Measurements from ENCODE around the gene TMEM97. TPM values are rescaled to one million over a fixed set of nuclear protein-coding genes. Genes with fewer than 3 reads are reported as not detected.
"Not testable (repeated sequence)": the region's sequence is repeated elsewhere in the genome, so short reads cannot be mapped to it uniquely, and the experiment has no call there.

TMEM97 gene
- total RNA-seq, 1 experiment from 2014 or later = 151 TPM

DNA sequence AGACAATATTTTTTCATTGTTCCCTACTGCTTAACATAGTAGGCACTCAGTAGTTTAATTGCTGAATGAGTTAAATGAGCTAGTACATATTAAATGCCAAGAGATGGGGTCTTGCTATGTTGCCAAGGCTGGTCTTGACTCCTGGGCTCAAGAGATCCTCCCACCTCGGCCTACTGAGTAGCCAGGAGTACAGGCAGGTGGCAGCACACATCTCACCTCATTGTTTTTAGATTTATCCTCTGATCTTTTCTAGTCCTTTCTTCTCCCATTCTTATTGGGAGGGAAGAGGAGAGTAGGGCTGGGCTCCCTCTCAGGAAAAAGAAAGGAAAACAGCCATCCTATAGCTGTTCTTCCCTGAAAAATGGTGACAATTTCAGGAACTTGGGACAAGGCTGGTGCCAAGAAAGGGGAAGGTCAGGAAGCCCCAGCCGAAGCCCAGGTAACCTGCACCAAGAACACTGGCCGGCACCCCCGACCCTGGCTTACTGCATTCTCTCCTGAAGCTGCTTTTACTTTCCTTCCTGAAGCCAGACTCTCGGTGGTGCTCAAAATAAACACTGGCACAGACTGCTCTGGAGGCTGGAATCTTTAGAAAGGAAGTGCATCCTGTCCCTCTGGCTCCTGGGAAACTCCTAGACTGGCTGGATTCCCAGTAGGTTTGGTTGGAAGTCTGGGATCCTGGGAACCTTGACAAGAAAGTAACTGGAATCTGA, 19.2 kb downstream of the TMEM97 start:
- no peak for DNase-seq (ENCODE audit: low spot score)

- not testable (repeated sequence) for DNase-seq (ENCODE audit: low spot score)
Measured at GRCh38 chr17:28338769-28339212, 19.8 kb downstream of the TMEM97 start.

DNA sequence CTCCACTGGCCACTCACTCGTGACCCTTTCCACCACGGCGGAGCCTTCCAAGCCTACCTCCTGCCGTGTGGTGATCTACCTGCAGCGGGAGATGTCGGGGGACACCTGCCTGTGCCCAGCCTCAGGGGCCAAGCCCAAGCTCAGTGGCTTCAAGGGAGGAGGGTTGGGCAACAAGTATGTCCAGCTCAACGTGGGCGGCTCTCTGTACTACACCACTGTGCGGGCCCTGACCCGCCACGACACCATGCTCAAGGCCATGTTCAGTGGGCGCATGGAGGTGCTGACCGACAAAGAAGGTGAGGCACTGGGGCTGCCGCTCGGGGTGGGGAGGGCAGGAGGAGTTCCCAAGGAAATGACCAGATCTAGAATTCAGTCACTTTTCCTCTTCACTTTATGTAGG, 20.4 kb downstream of the TMEM97 start:
- DNase-seq (ENCODE audit: low spot score) = no peak

GRCh38 chr17:28340374-28340773, 21.4 kb downstream of the TMEM97 start:
- DNase-seq (ENCODE audit: low spot score) = no peak

DNA sequence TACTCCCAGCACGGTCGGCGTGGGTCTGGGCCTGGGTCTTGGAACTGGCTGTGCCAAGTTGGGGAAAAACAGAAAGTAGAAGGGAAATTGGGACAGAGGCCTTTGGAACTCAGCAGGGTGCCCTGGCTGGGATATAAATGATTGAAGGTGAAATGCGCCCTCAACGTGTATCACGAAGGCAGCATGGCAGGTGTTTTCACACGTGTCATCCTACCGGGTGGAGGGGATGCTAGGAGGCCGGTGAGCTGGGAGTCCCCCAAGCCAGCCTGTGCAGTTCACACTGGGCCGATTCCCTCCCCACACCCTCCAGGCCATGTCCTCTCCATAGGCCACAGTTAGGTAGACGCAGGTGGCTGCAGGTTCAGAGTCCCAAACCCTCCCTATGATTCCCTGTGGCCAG, 22.5 kb downstream of the TMEM97 start:
- DNase-seq (ENCODE audit: low spot score) = no peak

- DNase-seq (ENCODE audit: low spot score) = no peak
Measured at GRCh38 chr17:28342313-28342712, 23.3 kb downstream of the TMEM97 start.

DNA sequence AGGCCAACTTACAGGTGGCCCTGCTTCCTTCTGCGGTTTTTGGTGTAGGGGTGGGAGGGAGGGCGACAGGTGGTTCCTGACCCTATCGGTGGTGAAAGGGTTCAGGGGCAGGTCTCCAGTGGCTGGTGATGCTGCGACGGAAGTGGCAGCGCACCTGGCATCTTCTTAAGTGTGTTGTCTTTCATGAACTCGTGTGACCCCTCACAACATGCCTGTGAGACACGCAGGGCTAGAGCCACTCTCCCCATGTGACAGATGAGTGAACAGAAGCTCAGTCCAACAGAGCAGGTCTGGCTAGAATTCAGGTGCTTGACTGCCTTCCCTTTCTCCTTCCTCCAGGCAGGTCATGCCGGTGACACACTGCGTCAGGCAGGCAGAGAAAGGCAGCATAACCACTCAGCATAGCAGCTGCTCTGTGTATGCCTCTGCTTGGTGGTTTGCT, 24.5 kb downstream of the TMEM97 start:
- DNase-seq (ENCODE audit: low spot score) = no peak

- no peak for DNase-seq (ENCODE audit: low spot score)
Measured at GRCh38 chr17:28344011-28344410, 25.0 kb downstream of the TMEM97 start.

DNA sequence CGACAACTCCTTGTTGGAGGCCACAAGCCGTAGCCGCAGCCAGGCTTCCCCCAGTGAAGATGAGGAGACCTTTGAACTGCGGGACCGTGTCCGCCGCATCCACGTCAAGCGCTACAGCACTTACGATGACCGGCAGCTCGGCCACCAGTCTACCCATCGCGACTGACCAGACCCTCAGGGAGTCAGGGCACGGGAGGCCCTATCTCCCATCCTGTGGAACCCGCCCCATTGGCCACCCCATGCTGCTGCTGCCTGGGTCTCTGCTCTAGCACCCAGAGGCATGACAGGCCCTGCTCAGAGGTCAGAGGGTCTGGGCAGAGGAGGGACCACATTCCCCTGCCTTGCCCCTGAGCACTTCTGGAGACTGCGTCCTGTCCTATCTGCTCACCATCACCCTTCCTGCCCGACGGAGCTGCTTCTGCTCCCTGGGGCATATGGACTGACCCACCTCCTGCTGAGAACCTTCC, 25.5 kb downstream of the TMEM97 start:
- no peak for DNase-seq (ENCODE audit: low spot score)

DNA sequence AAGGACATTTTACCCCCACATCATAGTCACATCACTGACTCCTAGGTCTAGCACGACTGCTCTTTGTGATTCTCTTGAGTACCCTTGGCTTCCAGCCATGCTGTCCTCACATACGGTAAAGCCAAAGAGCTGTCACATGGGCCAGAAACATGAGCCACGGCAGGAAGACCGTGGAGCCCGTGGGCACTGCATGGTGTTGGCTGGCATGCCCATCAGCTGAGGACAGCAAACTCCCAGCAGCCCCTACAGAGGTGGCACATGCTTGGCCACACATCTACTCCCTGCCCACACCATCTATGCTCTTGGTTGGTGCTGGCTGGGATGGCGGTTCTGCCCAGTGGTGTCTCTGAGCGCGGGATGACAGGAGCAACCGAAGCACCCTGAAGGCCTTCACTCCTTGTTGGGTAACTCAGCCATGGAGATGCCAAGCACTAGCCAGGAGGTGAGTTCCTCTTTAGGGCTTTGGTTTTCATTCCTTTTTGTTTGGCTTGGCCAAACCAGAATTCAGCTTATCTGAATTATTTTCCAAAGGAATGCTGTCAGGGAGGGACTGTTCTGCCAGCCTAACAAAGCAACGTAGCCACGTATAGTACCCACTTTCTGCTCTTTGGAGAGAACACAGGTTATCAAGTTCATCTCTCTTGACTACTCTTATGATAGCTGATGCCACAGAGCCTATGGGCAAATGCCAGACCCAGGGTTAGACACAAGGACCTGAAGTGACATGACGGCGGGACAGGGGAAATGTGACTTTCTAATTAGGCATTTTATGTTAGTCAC, 26.6 kb downstream of the TMEM97 start:
- DNase-seq (ENCODE audit: low spot score) = no peak

- DNase-seq (ENCODE audit: low spot score) = no peak
Measured at GRCh38 chr17:28346199-28346580, 27.2 kb downstream of the TMEM97 start.

DNA sequence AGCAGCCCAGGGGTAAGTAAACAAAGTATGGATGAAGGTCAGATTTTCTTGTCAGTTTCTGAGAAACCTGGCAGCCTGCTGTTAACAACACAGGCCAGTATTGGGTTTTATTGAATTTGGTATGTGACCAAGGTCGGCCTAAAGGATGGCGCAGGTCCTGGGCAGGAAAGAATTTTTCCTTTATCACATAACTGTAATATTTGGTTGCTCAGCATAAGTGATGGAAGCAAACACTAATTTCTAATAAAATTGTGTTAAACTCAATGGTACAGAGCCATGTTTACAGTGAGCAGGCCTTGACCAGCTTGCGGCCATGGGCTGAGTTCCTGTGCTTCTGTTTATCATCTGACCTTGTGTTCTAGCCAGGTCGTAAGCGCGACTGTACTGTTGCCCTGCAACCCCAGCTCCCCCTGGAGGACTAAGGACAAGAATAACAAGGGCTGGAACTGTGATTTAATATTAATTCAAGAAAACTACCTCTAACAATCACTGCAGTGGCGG, 27.8 kb downstream of the TMEM97 start:
- DNase-seq (ENCODE audit: low spot score) = peak; percentile 40

DNA sequence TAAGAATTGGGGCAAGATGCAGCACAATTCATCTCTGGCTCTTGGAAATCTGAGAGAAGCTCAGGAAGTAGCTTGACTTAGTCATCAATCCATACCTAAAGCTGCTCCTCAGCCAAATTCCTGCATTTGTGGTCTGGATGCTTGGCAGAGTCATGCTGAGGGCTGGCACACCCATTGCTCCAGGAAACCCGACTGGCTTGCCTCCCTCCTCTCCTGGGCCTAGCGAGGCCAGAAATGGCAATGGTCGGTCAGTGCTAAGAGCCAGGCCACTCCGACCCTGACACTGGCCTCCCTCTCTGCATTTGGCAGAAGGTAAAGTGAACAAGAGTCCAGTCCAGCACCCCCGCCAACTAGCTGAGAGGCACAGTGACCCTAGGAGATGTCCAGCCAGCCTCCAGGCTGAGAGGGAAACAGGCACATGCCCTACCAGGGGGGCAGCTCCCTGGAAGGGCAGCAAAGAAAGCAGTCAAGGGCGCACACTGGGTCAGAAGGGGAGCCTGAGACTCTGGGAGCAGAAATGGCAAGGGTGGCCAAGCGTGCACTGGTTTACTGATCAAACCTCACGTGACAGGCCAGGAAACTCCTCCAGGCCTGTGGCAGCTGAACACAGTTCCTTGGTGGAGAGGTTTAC, 28.4 kb downstream of the TMEM97 start:
- no peak for DNase-seq (ENCODE audit: low spot score)

DNA sequence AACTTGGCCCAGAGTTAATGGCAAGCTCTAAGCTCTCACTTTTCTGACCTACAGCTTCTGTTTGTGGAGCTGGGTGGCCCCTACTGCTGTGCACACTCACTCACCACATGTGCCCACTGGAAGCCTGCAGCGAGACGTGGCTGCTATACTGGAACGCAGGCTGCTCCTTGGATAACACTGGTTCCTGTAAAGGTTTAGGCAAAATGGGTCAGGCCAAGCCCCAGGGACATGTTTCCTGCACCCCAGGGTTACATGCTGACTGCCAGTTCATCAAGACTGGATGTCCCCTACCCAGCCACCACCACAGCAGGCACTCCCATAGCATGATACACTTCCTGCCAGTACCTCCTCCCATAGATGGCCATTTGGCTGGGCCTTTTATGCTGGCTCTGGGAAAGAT, 30.0 kb downstream of the TMEM97 start:
- no peak for DNase-seq (ENCODE audit: low spot score)

DNA sequence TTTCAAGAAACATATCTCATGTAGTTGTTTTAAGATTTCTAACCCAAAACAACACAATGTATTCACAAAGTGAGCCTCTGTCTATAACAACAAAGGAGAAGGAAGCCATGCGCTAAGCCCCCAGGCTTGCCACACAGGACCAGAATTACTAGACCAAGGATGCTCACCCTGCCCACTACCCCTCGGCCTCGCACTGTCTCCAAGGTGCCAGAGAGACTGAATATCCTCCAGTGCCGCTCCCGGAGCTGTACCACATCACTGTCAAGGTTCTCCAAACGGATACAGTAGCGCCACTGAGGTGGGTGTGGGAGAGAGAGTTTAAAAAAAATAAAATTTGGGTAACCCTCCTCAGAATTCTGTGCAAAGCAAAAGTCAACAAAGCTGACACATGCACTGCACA, 31.3 kb downstream of the TMEM97 start:
- no peak for DNase-seq (ENCODE audit: low spot score)

GRCh38 chr17:28357061-28357900, 38.3 kb downstream of the TMEM97 start, which contains the start of gene POLDIP2:
Gene POLDIP2, minus strand, starts transcription at chr17:28357527. Its CDS starts 79 bp downstream, at chr17:28357448.
- peak; percentile 92 for DNase-seq (ENCODE audit: low spot score)

GRCh38 chr17:28357901-28358197, 38.8 kb downstream of the TMEM97 start:
- no peak for DNase-seq (ENCODE audit: low spot score)

DNA sequence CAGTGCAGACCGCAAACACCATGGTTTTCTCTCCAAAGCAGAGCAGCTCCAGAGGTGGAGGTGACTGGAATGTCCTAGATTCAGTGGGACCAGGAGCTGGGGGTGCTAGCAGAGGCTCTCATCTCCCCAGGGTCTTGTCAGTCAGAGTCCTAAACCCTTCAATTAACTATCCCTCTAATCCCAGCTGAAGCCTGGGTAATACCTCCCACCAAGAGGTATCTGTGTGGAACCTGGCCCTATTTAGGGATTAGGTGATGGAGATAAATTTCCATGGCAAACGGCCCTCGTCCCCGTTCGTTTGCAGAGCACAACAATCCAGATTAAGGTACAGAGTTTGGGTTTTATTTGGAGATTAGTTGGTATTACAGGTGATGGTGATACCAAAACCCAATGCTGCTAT, 44.2 kb downstream of the TMEM97 start:
- DNase-seq (ENCODE audit: low spot score) = no peak

DNA sequence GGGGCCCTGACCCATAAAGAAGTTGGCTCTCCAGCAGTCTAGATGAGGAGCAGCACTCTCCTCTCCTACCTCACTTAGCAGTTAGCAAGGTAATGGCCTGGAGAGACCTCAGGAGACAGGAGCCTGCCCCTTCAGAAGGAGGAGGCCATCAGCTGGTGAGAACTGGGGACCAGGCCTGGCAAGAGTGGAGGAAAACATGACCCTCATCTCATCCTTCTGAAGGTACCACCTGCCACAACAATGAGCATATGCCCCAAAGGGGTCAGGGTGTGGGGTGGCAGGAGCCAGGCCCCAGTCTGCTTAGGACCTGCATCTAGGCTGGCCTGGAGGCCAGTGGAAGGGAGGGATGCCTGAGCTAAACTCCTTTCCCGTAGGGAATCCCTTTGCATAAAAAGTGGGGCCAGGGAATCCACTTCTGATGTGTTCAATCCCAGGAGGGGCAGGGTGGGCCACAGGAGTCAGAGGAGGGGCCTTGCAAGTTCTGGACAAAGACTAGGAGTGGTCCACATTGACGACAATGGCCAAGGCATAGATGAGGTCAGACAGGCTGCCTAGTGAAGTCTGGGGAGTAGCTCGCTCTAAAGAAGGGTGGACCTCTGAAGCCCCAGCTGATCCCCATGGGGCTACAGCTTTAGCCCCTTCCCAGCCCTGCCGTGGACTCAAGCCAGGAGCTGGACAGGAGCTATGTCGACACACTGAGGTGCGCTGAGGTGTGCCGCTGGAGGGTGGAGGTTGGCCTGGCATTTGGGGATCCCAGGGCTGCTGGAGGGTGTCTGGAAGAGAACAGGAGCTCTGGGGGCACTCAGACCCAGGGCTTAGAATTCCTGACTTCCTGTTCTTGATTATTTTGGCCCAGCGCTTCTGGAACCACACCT, 45.0 kb downstream of the TMEM97 start:
- no peak for DNase-seq (ENCODE audit: low spot score)

- DNase-seq (ENCODE audit: low spot score) = no peak
Measured at GRCh38 chr17:28364665-28365363, 45.8 kb downstream of the TMEM97 start, which contains the start of gene SEBOX. Gene SEBOX, minus strand, starts transcription at chr17:28365199. Its CDS starts 48 bp downstream, at chr17:28365151.
